Spleen (tissue), 7 donors: ENCODE measurements around the gene TMEM185A.

ENCODE experiments used
- POLR2AphosphoS5 ChIP-seq, 3 donors: sonication (generic); formaldehyde crosslinking; IDR thresholded peaks; one replicate each; pipeline ENCODE4 v1.5.1; 2017; ENCODE audit warnings: antibody characterized with exemption in 3 of 3
- TF ChIP-seq, protein P1 (sequence below), 11 experiments: fragments of 200-600 bp in 7 of 11; fragments of 450-650 bp in 4 of 11; sonication (generic) in 4 of 11; IDR thresholded peaks in 8 of 11; conservative IDR thresholded peaks in 3 of 11; 1 replicate in 7 of 11; 2 replicates in 4 of 11; pipeline versions ENCODE4 v1.4.0 to v1.8.0; 2016 to 2021; ENCODE audit warnings: antibody characterized with exemption in 11 of 11, inconsistent platforms in 4 of 11, mild to moderate bottlenecking in 1 of 11
- donor health status: DM: no; HTN: no; CAD: no; lungs with moderate emphysema.
- donor health status: DM: no; HTN: no; CAD: no.
- donor health status: DM: no; HTN: no; CAD: no.

DNA sequence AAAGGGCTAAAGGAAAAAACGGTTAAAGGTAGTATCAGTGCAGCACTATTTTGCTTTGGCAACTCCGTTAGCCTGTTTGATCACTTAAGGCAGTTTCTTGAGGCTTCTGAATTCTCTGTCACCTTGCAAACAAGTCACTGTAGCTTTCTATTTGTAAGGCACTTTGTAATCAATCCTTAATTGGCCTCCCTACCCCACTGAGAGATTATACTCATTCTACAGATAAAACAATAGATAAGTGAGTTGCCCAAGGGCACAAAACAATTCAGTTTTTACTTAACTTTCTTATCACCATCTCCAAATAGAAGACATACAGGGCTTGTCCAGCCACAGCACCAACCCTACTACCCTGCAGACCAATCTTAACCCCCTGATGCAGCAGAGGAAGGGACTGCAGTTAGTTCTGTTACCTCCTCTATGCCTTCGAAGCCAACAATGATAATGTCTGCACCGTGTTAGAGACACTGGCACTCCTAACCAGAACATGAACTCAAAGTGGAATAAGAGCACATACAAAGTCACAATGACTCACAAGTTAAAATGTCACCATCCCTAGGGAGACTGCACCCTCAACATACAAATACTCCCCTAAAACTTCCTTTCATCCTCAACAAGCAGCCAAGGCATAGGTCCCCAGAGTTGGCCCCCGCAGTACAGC lies 1.7 kb downstream of the TMEM185A start:
- TF ChIP-seq, protein P1, sequence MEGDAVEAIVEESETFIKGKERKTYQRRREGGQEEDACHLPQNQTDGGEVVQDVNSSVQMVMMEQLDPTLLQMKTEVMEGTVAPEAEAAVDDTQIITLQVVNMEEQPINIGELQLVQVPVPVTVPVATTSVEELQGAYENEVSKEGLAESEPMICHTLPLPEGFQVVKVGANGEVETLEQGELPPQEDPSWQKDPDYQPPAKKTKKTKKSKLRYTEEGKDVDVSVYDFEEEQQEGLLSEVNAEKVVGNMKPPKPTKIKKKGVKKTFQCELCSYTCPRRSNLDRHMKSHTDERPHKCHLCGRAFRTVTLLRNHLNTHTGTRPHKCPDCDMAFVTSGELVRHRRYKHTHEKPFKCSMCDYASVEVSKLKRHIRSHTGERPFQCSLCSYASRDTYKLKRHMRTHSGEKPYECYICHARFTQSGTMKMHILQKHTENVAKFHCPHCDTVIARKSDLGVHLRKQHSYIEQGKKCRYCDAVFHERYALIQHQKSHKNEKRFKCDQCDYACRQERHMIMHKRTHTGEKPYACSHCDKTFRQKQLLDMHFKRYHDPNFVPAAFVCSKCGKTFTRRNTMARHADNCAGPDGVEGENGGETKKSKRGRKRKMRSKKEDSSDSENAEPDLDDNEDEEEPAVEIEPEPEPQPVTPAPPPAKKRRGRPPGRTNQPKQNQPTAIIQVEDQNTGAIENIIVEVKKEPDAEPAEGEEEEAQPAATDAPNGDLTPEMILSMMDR (IDR thresholded peaks at IDR 0.05 in 8 of 11, conservative IDR thresholded peaks at IDR 0.05 in 3 of 11) = no peak
- no peak for TF ChIP-seq POLR2AphosphoS5 (IDR thresholded peaks at IDR 0.05)
